IMR-90 (cell line): ENCODE data around the gene GGNBP2.

Experiments used
- CHD1 ChIP-seq: IDR thresholded peaks from 2 replicates; pipeline ENCODE4 v1.6.1; 2012; ENCODE audit warnings: low read depth, low read length, improper control_type of control experiment
- CTCF ChIP-seq: conservative IDR thresholded peaks from 2 replicates; pipeline ENCODE4 v1.5.1; 2012; ENCODE audit warnings: mild to moderate bottlenecking, low read depth, low read length, improper control_type of control experiment
- MAFK ChIP-seq: IDR thresholded peaks from 2 replicates; pipeline ENCODE4 v1.6.1; 2012; ENCODE audit warnings: low read depth, low read length, improper control_type of control experiment
- MAZ ChIP-seq: IDR thresholded peaks from 2 replicates; pipeline ENCODE4 v1.6.1; 2012; ENCODE audit warnings: low read depth, mild to moderate bottlenecking, low read length, improper control_type of control experiment, moderate library complexity, borderline replicate concordance
- MXI1 ChIP-seq: IDR thresholded peaks from 2 replicates; pipeline ENCODE4 v1.6.1; 2012; ENCODE audit warnings: low read depth, mild to moderate bottlenecking, low read length, moderate library complexity, borderline replicate concordance
- POLR2A ChIP-seq: IDR thresholded peaks from 2 replicates; pipeline ENCODE4 v1.6.1; 2012; ENCODE audit warnings: mild to moderate bottlenecking, low read depth, low read length
- RAD21 ChIP-seq: IDR thresholded peaks from 2 replicates; pipeline ENCODE4 v1.6.1; 2012; ENCODE audit warnings: low read length, improper control_type of control experiment
- RCOR1 ChIP-seq: IDR thresholded peaks from 2 replicates; pipeline ENCODE4 v1.6.1; 2012; ENCODE audit warnings: mild to moderate bottlenecking, low read length, improper control_type of control experiment; ENCODE audit not compliant: insufficient replicate concordance
- RFX5 ChIP-seq: IDR thresholded peaks from 2 replicates; pipeline ENCODE4 v1.8.0; 2012; ENCODE audit warnings: low read depth, mild to moderate bottlenecking, low read length, moderate library complexity
- SMC3 ChIP-seq: fragments of 150-350 bp; IDR thresholded peaks from 2 replicates; pipeline ENCODE4 v1.6.1; 2016; ENCODE audit warnings: low read depth, mild to moderate bottlenecking, antibody characterized with exemption, low read length, moderate library complexity

- TF ChIP-seq RCOR1 (no peak), CTCF (no peak), MAZ (no peak), CHD1 (no peak), POLR2A (no peak), MAFK (no peak), RAD21 (no peak), SMC3 (no peak), RFX5 (no peak), MXI1 (no peak)
Observed at GRCh38 chr17:36597226-36597625, 52.5 kb downstream of the GGNBP2 start.
